Measurements from ENCODE around the gene ALAD. TPM values are rescaled to one million over a fixed set of nuclear protein-coding genes. Genes with fewer than 3 reads are reported as not detected.

Gene ALAD
- total and polyA plus RNA-seq, 2 donors (not counting 1 experiment from before 2014, with no cell fraction given): 13.1 to 42.1 TPM

GRCh38 chr9:113391917-113392316 is 9.2 kb downstream of the ALAD start:
- no peak overlapping the region for H3K4me3 ChIP-seq (replicated peaks in 1 of 4; ENCODE audit: control extremely low read depth in 1 of 4, insufficient read depth in 1 of 4, low read depth in 3 of 4, low read length in 4 of 4)
- no peaks in the 10 kb centered on the region for H4K20me1 ChIP-seq (ENCODE audit: control insufficient read depth, extremely low read depth, insufficient read depth, low read length)
- TF ChIP-seq CTCF (conservative IDR thresholded peaks at IDR 0.05 in 1 of 2, IDR thresholded peaks at IDR 0.05 in 1 of 2; ENCODE audit: low read depth in 1 of 2, low read length in 2 of 2): no peak
- no peak for TF ChIP-seq EZH2 (IDR thresholded peaks at IDR 0.05; ENCODE audit: low read length, missing control alignments)
- no peak overlapping the region for H3K4me2 ChIP-seq (ENCODE audit: extremely low read depth, insufficient read depth, low read length)
- no peaks in the 10 kb centered on the region for H3K79me2 ChIP-seq (ENCODE audit: control insufficient read depth, insufficient read depth, low read length)
- no peak overlapping the region for H3K27ac ChIP-seq (ENCODE audit: insufficient read depth, low read length)
- no peaks in the 10 kb centered on the region for H3K9me3 ChIP-seq (ENCODE audit: control insufficient read depth, insufficient read depth, low read depth, low read length)
- DNase-seq (ENCODE audit: low read depth in 2 of 2): no peak
- no peak overlapping the region for H2AFZ ChIP-seq (ENCODE audit: low read length)
- H3K27me3 ChIP-seq (ENCODE audit: control insufficient read depth, insufficient read depth, low read length): no peaks in the 10 kb centered on the region
- no peak overlapping the region for H3K9ac ChIP-seq (ENCODE audit: insufficient read depth, low read length)
- no peaks in the 10 kb centered on the region for H3K4me1 ChIP-seq (ENCODE audit: control insufficient read depth, extremely low read depth, insufficient read depth, low read length)
- peaks cover 14% of the 10 kb centered on the region for H3K36me3 ChIP-seq (ENCODE audit: control insufficient read depth, insufficient read depth, low read length)

- no peak overlapping the region for H3K4me3 ChIP-seq (replicated peaks in 1 of 4; ENCODE audit: control extremely low read depth in 1 of 4, insufficient read depth in 1 of 4, low read depth in 3 of 4, low read length in 4 of 4)
- DNase-seq (ENCODE audit: low read depth in 2 of 2): no peak
- no peaks in the 10 kb centered on the region for H3K79me2 ChIP-seq (ENCODE audit: control insufficient read depth, insufficient read depth, low read length)
- H3K36me3 ChIP-seq (ENCODE audit: control insufficient read depth, insufficient read depth, low read length): peaks cover 14% of the 10 kb centered on the region
- no peak overlapping the region for H3K27ac ChIP-seq (ENCODE audit: insufficient read depth, low read length)
- no peaks in the 10 kb centered on the region for H3K4me1 ChIP-seq (ENCODE audit: control insufficient read depth, extremely low read depth, insufficient read depth, low read length)
- TF ChIP-seq EZH2 (IDR thresholded peaks at IDR 0.05; ENCODE audit: low read length, missing control alignments) (no peak), CTCF (conservative IDR thresholded peaks at IDR 0.05 in 1 of 2, IDR thresholded peaks at IDR 0.05 in 1 of 2; ENCODE audit: low read depth in 1 of 2, low read length in 2 of 2) (no peak)
- H3K9ac ChIP-seq (ENCODE audit: insufficient read depth, low read length): no peak overlapping the region
- H2AFZ ChIP-seq (ENCODE audit: low read length): no peak overlapping the region
- no peak overlapping the region for H3K4me2 ChIP-seq (ENCODE audit: extremely low read depth, insufficient read depth, low read length)
- H3K27me3 ChIP-seq (ENCODE audit: control insufficient read depth, insufficient read depth, low read length): no peaks in the 10 kb centered on the region
- H4K20me1 ChIP-seq (ENCODE audit: control insufficient read depth, extremely low read depth, insufficient read depth, low read length): no peaks in the 10 kb centered on the region
- no peaks in the 10 kb centered on the region for H3K9me3 ChIP-seq (ENCODE audit: control insufficient read depth, insufficient read depth, low read depth, low read length)
Observed at GRCh38 chr9:113390192-113390960, 10.7 kb downstream of the ALAD start.

GRCh38 chr9:113389451-113389850 is 11.6 kb downstream of the ALAD start:
- peaks cover 14% of the 10 kb centered on the region for H3K36me3 ChIP-seq (ENCODE audit: control insufficient read depth, insufficient read depth, low read length)
- H3K27ac ChIP-seq (ENCODE audit: insufficient read depth, low read length): no peak overlapping the region
- H3K9ac ChIP-seq (ENCODE audit: insufficient read depth, low read length): no peak overlapping the region
- TF ChIP-seq EZH2 (IDR thresholded peaks at IDR 0.05; ENCODE audit: low read length, missing control alignments) (no peak), CTCF (conservative IDR thresholded peaks at IDR 0.05 in 1 of 2, IDR thresholded peaks at IDR 0.05 in 1 of 2; ENCODE audit: low read depth in 1 of 2, low read length in 2 of 2) (no peak)
- no peaks in the 10 kb centered on the region for H4K20me1 ChIP-seq (ENCODE audit: control insufficient read depth, extremely low read depth, insufficient read depth, low read length)
- no peaks in the 10 kb centered on the region for H3K9me3 ChIP-seq (ENCODE audit: control insufficient read depth, insufficient read depth, low read depth, low read length)
- no peaks in the 10 kb centered on the region for H3K79me2 ChIP-seq (ENCODE audit: control insufficient read depth, insufficient read depth, low read length)
- H3K4me1 ChIP-seq (ENCODE audit: control insufficient read depth, extremely low read depth, insufficient read depth, low read length): no peaks in the 10 kb centered on the region
- no peak overlapping the region for H3K4me3 ChIP-seq (replicated peaks in 1 of 4; ENCODE audit: control extremely low read depth in 1 of 4, insufficient read depth in 1 of 4, low read depth in 3 of 4, low read length in 4 of 4)
- DNase-seq (ENCODE audit: low read depth in 2 of 2): no peak
- H3K27me3 ChIP-seq (ENCODE audit: control insufficient read depth, insufficient read depth, low read length): no peaks in the 10 kb centered on the region
- H3K4me2 ChIP-seq (ENCODE audit: extremely low read depth, insufficient read depth, low read length): no peak overlapping the region
- no peak overlapping the region for H2AFZ ChIP-seq (ENCODE audit: low read length)

Measured in fibroblast of lung (primary cell).